Stomach (tissue), 4 donors: ENCODE data around the gene CCDC110.

ENCODE experiments used
- CTCF ChIP-seq, 7 experiments: fragments of 450-650 bp in 4 of 7; fragments of 200-600 bp in 3 of 7; sonication (generic) in 3 of 7; IDR thresholded peaks; one replicate each; pipeline ENCODE4 v1.5.1; 2016 to 2019; ENCODE audit warnings: antibody characterized with exemption in 7 of 7, control low read depth in 2 of 7, mild to moderate bottlenecking in 1 of 7
- EP300 ChIP-seq: sonication (generic); formaldehyde crosslinking; IDR thresholded peaks from one replicate; pipeline ENCODE4 v1.6.1; 2017; ENCODE audit warnings: antibody characterized with exemption
- POLR2A ChIP-seq, 4 donors: fragments of 450-650 bp; IDR thresholded peaks; one replicate each; pipeline ENCODE4 v1.6.1; 2016; ENCODE audit warnings: antibody characterized with exemption in 4 of 4, control low read depth in 2 of 4, mild to moderate bottlenecking in 1 of 4, moderate library complexity in 1 of 4
- POLR2AphosphoS5 ChIP-seq, 3 donors: sonication (generic); formaldehyde crosslinking; IDR thresholded peaks; one replicate each; pipeline ENCODE4 v1.6.1; 2016; ENCODE audit warnings: antibody characterized with exemption in 3 of 3

- TF ChIP-seq CTCF (IDR thresholded peaks at IDR 0.05) (no peak), POLR2A (IDR thresholded peaks at IDR 0.05) (no peak), POLR2AphosphoS5 (IDR thresholded peaks at IDR 0.05) (no peak), EP300 (no peak)
Observed at GRCh38 chr4:185469580-185470154, 1.9 kb downstream of the CCDC110 start.
